Loucy (cell line): ENCODE data around the gene HMGB3.

ENCODE experiments used
- CTCF ChIP-seq: fragments of 200-600 bp; sonication (generic); conservative IDR thresholded peaks from 2 replicates; pipeline ENCODE4 v1.5.1; 2014; ENCODE audit warnings: mild to moderate bottlenecking, antibody characterized with exemption, low read length
- EZH2phosphoT487 ChIP-seq: fragments of 200-600 bp; IDR thresholded peaks from 2 replicates; pipeline ENCODE4 v1.6.1; 2018; ENCODE audit warnings: antibody characterized with exemption, mild to moderate bottlenecking, moderate library complexity, borderline replicate concordance

GRCh38 chrX:151000861-151001331, 17.8 kb downstream of the HMGB3 start:
- TF ChIP-seq CTCF (no peak), EZH2phosphoT487 (no peak)
